ENCODE results near the gene PDLIM3. TPM values are rescaled to one million over a fixed set of nuclear protein-coding genes. Genes with fewer than 3 reads are reported as not detected.

PDLIM3 gene
- total and polyA plus RNA-seq, 2 of the 13 experiments (the other 11 are each of a cell fraction or from before 2014, with no cell fraction given) = 5.9 to 14.0 TPM

GRCh38 chr4:185560316-185560715 is 25.0 kb upstream of the PDLIM3 start (continued):
- TF ChIP-seq, protein P1, sequence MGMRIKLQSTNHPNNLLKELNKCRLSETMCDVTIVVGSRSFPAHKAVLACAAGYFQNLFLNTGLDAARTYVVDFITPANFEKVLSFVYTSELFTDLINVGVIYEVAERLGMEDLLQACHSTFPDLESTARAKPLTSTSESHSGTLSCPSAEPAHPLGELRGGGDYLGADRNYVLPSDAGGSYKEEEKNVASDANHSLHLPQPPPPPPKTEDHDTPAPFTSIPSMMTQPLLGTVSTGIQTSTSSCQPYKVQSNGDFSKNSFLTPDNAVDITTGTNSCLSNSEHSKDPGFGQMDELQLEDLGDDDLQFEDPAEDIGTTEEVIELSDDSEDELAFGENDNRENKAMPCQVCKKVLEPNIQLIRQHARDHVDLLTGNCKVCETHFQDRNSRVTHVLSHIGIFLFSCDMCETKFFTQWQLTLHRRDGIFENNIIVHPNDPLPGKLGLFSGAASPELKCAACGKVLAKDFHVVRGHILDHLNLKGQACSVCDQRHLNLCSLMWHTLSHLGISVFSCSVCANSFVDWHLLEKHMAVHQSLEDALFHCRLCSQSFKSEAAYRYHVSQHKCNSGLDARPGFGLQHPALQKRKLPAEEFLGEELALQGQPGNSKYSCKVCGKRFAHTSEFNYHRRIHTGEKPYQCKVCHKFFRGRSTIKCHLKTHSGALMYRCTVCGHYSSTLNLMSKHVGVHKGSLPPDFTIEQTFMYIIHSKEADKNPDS (CRISPR knock-in tag; IDR thresholded peaks at IDR 0.05) = no peak
- TF ChIP-seq ZSCAN9 (CRISPR knock-in tag; IDR thresholded peaks at IDR 0.05; ENCODE audit: borderline replicate concordance) = no peak
- no peak for TF ChIP-seq TRIM24 (CRISPR knock-in tag; IDR thresholded peaks at IDR 0.05)
- TF ChIP-seq ZNF788 (CRISPR knock-in tag; IDR thresholded peaks at IDR 0.05; ENCODE audit: borderline replicate concordance) = no peak
- no peak for TF ChIP-seq CBFB (CRISPR knock-in tag; IDR thresholded peaks at IDR 0.05)
- TF ChIP-seq NBN (conservative IDR thresholded peaks at IDR 0.05) = no peak
- no peak for TF ChIP-seq FOXC1 (CRISPR knock-in tag; IDR thresholded peaks at IDR 0.05; ENCODE audit: borderline replicate concordance)
- TF ChIP-seq ZNF850 (CRISPR knock-in tag; conservative IDR thresholded peaks at IDR 0.05) = no peak
- no peak for TF ChIP-seq GTF3A (CRISPR knock-in tag; conservative IDR thresholded peaks at IDR 0.05)
- TF ChIP-seq ZNF143 (CRISPR knock-in tag; IDR thresholded peaks at IDR 0.05) = no peak

DNA sequence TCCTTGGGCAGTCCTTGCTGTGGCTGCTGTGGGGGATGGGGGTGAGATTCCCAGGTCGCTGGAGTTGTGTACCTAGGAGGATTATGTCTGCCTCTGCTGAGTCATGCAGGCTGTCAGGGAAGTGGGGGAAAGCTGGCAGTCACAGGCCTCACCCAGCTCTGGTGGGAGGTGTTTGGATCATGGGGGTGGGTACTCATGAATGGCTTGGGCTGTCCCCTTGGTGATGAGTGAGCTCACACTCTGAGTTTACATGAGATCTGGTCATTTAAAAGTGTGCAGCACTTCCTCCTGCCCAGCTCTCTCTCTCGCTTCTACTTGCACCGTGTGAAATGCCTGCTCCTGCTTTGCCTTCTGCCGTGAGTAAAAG is 24.6 kb upstream of the PDLIM3 start:
- peak; percentile 68 for ATAC-seq
- H3K4me3 ChIP-seq (replicated peaks in 1 of 3; ENCODE audit: insufficient read depth in 1 of 3, low read depth in 2 of 3, low read length in 3 of 3) = no peak overlapping the region
- FAIRE-seq = no peak
- WGBS (ENCODE audit: low lambda C conversion rate) = 65% methylated on average over 3 of the region's 4 CpGs
- CTCF ChIA-PET (ENCODE audit: low intra/inter-chr PET ratio, low total read pairs) = no interaction called here
- no peaks in the 10 kb centered on the region for H3K9me3 ChIP-seq (ENCODE audit: low read length)
- no peaks in the 10 kb centered on the region for H3K36me3 ChIP-seq (replicated peaks in 1 of 2; ENCODE audit: control insufficient read depth in 1 of 2, insufficient read depth in 2 of 2, low read length in 2 of 2)
- no TSS peak for BruUV-seq (replicated peaks)
- intact Hi-C loops (cut with micrococcal nuclease; ENCODE audit: unreplicated experiment) (no loop called here), in situ Hi-C loops (cut with HindIII; ENCODE audit: extremely low pct_ligation_motif_present, low pct_unique_long_range_greater_than_20kb) (no loop called here)
- DNase-seq (ENCODE audit: low spot score) = peak; percentile 61
- no peaks in the 10 kb centered on the region for H4K20me1 ChIP-seq (ENCODE audit: insufficient read depth, low read length)
- no peak overlapping the region for H3K9ac ChIP-seq (ENCODE audit: insufficient read depth, low read depth, low read length)
- peak overlapping the region; percentile 54 for H2AFZ ChIP-seq (ENCODE audit: low read length)
- H3K4me1 ChIP-seq (ENCODE audit: insufficient read depth, low read length) = peaks cover 15% of the 10 kb centered on the region
- peak overlapping the region; percentile 35 for H3K27ac ChIP-seq (ENCODE audit: extremely low read length, insufficient read depth, low read length)
- H3K4me2 ChIP-seq (ENCODE audit: low read depth, low read length) = peak overlapping the region; percentile 18; the same call in 1 of the 2 replicates
- no peaks in the 10 kb centered on the region for H3K79me2 ChIP-seq (ENCODE audit: insufficient read depth, low read length)
- POLR2A ChIA-PET = interaction anchor here (0.6 to 1.1 kb wide), 7 partner anchors 8 to 179 kb away, joined by 3 to 4 read pairs (median 3); partner anchors contain the start of gene PDLIM3
- no peaks in the 10 kb centered on the region; a peak in 1 of 5 replicates for H3K27me3 ChIP-seq (ENCODE audit: control insufficient read depth in 1 of 2, insufficient read depth in 2 of 2, low read length in 2 of 2)
- no peak for TF ChIP-seq ZMAT5 (CRISPR knock-in tag; IDR thresholded peaks at IDR 0.05; ENCODE audit: borderline replicate concordance, low read depth)
- TF ChIP-seq FOXP1 (IDR thresholded peaks at IDR 0.05) = no peak
- TF ChIP-seq FOXP1 (CRISPR knock-in tag; IDR thresholded peaks at IDR 0.05) = 0 out of 2 replicates have a peak, but pooled peaks have one; percentile 5
- TF ChIP-seq IRX3 (CRISPR knock-in tag; IDR thresholded peaks at IDR 0.05; ENCODE audit: borderline replicate concordance, low read depth) = no peak
- TF ChIP-seq ZNF790 (CRISPR knock-in tag; IDR thresholded peaks at IDR 0.05; ENCODE audit: borderline replicate concordance) = no peak
- TF ChIP-seq RARA (CRISPR knock-in tag; IDR thresholded peaks at IDR 0.05) = peak; percentile 10; the same call in 1 of the 2 replicates
- no peak for TF ChIP-seq NPAS2 (CRISPR knock-in tag; IDR thresholded peaks at IDR 0.05; ENCODE audit: borderline replicate concordance)
- 0 out of 2 replicates have a peak, but pooled peaks have one; percentile 47 for TF ChIP-seq NFE2L1 (CRISPR knock-in tag; IDR thresholded peaks at IDR 0.05; ENCODE audit: borderline replicate concordance)
- TF ChIP-seq ELF1 (CRISPR knock-in tag; IDR thresholded peaks at IDR 0.05) = no peak
- TF ChIP-seq, protein P2, sequence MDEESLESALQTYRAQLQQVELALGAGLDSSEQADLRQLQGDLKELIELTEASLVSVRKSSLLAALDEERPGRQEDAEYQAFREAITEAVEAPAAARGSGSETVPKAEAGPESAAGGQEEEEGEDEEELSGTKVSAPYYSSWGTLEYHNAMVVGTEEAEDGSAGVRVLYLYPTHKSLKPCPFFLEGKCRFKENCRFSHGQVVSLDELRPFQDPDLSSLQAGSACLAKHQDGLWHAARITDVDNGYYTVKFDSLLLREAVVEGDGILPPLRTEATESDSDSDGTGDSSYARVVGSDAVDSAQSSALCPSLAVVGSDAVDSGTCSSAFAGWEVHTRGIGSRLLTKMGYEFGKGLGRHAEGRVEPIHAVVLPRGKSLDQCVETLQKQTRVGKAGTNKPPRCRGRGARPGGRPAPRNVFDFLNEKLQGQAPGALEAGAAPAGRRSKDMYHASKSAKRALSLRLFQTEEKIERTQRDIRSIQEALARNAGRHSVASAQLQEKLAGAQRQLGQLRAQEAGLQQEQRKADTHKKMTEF (CRISPR knock-in tag; IDR thresholded peaks at IDR 0.05) = peak; percentile 29; the same call in 1 of the 2 replicates
- TF ChIP-seq, protein P3, sequence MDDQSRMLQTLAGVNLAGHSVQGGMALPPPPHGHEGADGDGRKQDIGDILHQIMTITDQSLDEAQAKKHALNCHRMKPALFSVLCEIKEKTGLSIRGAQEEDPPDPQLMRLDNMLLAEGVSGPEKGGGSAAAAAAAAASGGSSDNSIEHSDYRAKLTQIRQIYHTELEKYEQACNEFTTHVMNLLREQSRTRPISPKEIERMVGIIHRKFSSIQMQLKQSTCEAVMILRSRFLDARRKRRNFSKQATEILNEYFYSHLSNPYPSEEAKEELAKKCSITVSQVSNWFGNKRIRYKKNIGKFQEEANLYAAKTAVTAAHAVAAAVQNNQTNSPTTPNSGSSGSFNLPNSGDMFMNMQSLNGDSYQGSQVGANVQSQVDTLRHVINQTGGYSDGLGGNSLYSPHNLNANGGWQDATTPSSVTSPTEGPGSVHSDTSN (CRISPR knock-in tag; IDR thresholded peaks at IDR 0.05; ENCODE audit: borderline replicate concordance) = no peak
- no peak for TF ChIP-seq ZNF850 (CRISPR knock-in tag; conservative IDR thresholded peaks at IDR 0.05)
